ENCODE data around the gene FBXL4.

GRCh38 chr6:98976674-98977385, 29.1 kb upstream of the FBXL4 start:
- TF ChIP-seq CTCF (IDR thresholded peaks at IDR 0.05) (no peak), POLR2A (IDR thresholded peaks at IDR 0.05) (no peak)
